Measurements from ENCODE around the gene ADGRF1.

- no peak for TF ChIP-seq CTCF (IDR thresholded peaks at IDR 0.05; ENCODE audit: extremely low read depth in 1 of 2, insufficient read depth in 1 of 2, low read depth in 1 of 2, low read length in 2 of 2)
- TF ChIP-seq POLR2A (IDR thresholded peaks at IDR 0.05; ENCODE audit: low read depth, low read length) = no peak
- no peak for TF ChIP-seq POLR2AphosphoS5 (IDR thresholded peaks at IDR 0.05; ENCODE audit: insufficient read depth, low read depth, low read length)
- no peak for TF ChIP-seq JUN (IDR thresholded peaks at IDR 0.05; ENCODE audit: borderline replicate concordance, insufficient read depth, insufficient read length, low read depth)
- TF ChIP-seq EZH2 (IDR thresholded peaks at IDR 0.05; ENCODE audit: borderline replicate concordance, low read depth, low read length, severe bottlenecking) = no peak
- no peak for TF ChIP-seq MYC (IDR thresholded peaks at IDR 0.05; ENCODE audit: low read depth, low read length)
- no peak for TF ChIP-seq MAX (IDR thresholded peaks at IDR 0.05; ENCODE audit: insufficient read depth, insufficient read length)
These were observed 391 bp downstream of the ADGRF1 start for GRCh38 chr6:47041741-47042140.
